Activated T-helper 1 cell treated with Interleukin-2 at 50 U/mL for 16 hours (primary cell): ENCODE measurements around the gene ZNF365.
"Not testable (repeated sequence)": the region's sequence is repeated elsewhere in the genome, so short reads cannot be mapped to it uniquely, and the experiment has no call there.

Experiments used
- DNase-seq: peaks from one replicate; pipeline ENCODE4 v3.0.0-alpha.2; 2020; ENCODE audit warnings: low read depth

The ZNF365 gene

GRCh38 chr10:62377966-62378365 is 3.8 kb downstream of the ZNF365 start:
- DNase-seq, result no peak

DNA sequence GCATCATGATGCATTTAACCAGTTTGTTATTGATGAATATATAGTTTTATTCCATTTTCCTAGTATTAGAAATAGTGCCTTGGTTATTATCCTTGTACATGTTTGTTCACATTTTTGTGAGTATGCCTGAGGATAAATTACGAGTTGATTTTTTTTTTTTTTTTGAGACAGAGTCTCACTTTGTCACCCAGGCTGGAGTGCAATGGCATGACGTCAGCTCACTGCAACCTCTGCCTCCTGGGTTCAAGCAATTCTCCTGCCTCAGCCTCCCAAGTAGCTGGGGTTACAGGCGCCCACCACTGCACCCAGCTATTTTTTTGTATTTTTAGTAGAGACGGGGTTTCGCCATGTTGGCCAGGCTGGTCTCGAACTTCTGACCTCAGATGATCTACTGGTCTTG is 4.7 kb downstream of the ZNF365 start:
- not testable (repeated sequence) for DNase-seq

DNA sequence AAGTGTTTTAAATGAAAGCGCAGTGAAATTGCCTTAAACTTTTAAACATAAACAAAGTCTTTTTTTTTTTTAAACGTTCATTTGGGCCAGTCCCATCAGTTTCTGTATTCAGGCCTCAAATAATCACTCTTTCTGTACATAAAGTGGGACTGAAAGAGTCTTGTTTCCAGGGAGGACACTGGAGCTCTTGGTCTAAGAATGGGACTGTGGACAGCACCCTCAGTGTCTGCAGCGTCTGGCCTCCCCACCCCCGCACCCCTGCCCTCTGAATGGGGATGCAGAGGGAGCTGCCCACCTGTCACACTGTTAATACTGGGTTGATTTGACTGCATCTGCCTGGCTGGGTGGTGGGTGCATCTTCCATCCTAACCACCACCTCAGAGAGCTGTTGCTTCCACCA is 5.2 kb downstream of the ZNF365 start:
- DNase-seq, result no peak

DNA sequence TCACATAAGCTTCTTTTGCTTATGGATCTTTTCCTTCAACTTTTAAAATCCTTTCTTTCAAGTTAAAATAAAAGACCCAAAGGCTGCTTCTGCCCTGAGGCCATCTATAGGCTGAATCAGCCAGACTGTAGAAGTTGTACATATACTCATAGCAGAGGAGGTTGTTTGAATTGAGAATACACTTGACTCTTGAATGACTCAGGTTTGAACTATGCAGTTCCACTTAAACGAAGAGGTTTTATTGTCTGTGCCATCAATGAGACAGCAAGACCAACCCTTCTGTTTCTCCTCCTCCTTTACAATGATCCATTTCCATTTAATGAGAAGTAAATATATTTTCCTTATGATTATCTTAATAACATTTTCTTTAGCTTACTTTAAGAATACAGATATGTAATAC is 5.8 kb downstream of the ZNF365 start:
- no peak for DNase-seq

DNA sequence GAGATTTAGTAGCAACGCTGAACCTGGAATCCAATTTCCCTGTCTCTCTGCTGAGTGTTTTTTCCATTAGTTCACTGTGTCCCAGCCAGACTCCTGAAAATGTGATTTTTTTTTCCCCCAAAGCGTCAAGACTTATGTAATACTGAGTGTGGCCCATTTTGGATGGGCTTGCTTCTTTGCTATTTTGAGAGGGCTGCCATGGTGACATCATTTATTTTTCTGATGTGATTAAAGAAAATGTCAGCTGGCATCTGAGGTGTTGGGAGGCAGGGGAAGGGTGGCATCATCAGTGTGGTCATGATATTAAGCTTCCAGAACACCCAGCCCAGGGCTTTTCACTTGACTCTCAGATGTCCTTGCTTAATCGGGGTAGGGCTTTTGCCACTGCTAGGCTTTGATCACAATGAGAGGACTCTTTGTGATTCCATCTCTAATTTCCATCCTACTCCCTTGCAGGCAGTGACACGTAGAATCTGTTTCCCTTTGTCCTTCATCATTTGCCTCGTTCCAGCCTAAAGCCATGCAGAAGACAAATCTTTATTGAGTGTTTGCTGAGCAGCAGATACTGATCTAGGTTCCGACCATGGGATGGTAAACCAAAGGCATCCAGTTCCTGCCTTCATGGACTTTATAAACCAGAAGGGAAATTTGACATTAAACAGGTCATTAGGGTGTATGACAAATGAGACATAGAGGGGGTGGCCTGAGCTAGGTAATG is 7.4 kb downstream of the ZNF365 start:
- no peak for DNase-seq

DNA sequence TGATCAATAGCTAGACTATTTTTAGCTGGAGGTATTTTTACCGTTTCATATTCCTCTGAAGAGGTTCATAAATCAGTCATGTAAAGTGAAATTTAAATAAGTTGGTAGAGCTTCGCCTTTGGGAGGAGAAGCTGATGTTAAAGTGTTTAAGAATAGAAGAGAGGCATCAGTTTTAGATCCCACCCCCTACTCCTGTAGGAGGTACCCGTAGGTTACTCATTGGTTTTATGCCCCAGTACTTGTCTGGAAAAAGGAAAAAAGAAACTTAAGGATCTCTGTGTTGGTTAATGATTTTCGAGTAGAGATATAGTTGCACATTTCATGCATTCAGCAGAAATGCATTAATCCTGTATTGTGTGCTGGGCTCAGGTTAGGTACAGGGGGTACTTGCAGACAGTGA is 8.7 kb downstream of the ZNF365 start:
- DNase-seq, result no peak

DNA sequence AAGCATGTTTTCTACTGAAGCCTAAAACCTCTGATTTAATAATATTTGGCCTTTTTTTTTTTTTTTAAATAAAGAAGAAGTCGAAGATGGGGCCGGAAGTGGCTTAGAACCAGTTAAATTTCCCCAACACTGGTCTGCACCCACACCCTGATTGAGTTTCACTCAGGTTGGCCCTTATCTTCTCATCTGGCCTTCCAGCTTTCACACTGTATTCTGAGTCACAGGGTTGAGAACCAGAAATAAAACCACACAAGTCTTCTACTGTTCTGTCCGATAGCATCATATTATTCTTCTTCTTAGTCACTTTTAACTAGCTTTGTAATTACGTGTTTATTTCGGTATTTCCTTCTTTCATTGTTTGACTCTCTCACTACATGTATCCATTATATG is 9.9 kb downstream of the ZNF365 start:
- peak; percentile 15 for DNase-seq

DNA sequence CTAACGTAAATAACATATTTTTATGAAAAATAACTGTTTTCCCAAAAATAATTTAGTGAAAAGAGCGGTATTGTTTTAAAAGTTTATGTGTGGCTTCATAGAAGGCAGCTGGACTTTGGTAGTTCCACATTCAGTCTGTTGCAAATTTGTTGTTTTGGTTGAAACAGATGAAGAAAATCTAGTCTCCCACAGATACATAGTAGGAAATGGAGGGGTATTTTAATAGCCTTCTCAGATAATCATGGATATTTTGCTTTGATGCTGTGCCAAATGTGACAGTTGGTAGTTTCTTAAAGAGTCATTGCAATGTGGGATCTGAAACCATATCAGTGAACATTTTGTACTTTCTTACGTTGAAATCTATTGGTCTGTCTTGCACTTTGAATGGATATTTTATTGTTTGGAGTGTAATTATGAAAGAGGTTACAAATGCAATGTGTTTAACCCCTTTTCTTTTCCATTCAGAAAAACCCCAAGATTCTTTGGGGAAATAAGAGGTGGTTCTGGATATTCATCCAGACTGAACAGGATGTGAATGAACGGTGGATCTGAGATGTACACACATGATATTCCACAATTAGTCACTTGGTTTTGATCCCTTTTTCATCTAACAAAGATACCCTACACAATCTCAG is 10.4 kb downstream of the ZNF365 start:
- no peak for DNase-seq

DNA sequence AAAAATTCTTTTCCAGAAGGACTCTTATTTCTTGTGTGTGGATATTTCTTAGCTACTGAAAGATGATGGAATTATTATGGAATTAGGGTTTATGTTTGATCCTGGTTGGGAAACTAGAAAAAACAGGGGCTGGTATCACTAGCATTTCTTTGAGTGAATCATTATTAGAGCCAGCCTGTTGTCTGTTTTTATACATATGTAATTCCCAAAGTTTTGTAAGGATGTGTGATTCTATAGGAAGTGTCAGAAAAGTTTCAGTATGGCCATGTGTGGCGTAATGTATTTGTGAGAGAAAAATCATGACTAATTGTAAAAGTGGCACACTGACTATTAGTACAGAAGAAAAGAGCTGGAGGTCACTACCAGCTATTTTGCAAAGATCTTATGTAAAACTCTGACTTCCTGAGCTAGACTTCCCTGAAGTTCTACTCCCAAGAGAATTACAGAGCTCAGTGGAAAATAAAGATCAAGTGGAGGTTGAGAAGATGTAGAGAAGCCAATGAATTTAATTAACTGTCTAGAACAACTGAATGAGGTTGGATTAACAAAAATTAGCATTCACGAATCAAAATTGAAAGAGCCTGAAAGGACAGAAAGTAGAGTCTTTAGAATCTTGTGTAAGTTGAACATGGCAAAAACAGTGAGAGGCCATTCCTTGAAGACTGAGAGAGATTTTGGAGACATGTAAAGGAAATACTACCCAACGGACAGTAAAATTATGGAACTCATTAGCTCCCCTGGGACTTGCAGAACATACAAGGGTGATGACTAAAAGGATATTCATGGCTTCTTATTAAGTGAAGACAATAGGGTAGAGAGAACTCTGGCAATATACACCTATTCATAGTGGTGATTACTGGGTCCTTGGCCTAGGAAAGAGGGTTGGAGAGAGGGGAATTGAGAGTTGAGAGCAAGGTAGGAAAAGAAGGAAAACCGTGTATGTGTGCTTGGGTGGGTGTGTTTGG is 12.5 kb downstream of the ZNF365 start:
- DNase-seq, result no peak

GRCh38 chr10:62388328-62388727 is 14.2 kb downstream of the ZNF365 start:
- no peak for DNase-seq

- no peak for DNase-seq
Measured at GRCh38 chr10:62390497-62391176, 16.5 kb downstream of the ZNF365 start.

DNA sequence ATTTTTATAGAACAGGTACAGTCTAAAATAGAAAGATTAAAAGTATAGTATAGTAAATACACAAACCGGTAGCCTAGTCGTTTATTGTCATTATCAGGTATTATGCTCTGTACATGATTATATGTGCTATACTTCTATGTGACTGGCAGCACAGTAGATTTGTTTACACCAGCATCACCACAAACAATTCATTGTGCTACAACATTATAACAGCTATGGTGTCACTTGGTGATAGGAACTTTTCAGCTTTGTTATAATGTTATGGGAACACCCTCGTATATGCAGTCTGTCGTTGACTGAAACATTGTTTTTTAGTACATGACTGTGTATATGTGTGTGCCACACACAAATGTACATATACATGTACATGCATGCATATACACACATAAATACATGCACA is 19.1 kb downstream of the ZNF365 start:
- no peak for DNase-seq

- DNase-seq, result no peak
Measured at GRCh38 chr10:62394556-62395018, 20.4 kb downstream of the ZNF365 start.

- no peak for DNase-seq
Measured at GRCh38 chr10:62395892-62396291, 21.7 kb downstream of the ZNF365 start.

GRCh38 chr10:62396864-62397263 is 22.7 kb downstream of the ZNF365 start:
- DNase-seq, result no peak

DNA sequence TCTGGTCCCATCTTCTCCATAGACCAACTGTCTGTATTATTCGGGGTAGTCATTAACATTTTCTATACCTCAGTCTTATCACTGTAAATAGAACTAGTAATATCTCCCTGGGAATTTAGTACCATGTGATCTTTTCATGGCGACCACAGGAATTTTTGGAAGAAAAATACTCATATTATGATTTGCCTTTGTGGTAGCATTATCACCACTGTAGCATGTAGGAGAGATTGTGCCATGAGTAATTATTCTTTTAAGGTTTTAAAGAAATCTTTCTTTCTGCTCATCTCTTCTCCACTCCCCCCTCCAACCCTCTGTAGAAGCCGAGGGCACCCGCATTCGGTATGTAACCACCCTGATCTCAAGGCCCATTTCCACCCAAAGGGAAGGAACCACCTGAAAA is 25.0 kb downstream of the ZNF365 start:
- no peak for DNase-seq

DNA sequence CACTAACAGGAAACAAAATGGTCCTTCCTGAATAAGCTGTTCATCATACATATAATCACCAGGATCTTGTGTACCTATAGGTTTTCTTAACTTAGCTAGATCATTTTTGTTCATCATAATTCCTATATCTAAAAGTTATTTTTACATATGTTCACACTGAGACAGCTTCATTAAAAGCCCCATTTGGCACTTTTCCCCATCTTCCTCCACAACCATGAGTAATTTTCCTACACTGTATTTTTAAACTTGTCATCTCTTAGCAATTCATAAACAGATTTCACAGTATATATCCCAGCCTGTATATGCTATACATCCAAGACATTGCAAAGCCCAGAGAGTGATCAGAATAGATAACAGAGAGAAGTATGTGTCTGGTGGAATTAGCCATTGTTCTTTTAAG is 28.3 kb downstream of the ZNF365 start:
- DNase-seq, result no peak

DNA sequence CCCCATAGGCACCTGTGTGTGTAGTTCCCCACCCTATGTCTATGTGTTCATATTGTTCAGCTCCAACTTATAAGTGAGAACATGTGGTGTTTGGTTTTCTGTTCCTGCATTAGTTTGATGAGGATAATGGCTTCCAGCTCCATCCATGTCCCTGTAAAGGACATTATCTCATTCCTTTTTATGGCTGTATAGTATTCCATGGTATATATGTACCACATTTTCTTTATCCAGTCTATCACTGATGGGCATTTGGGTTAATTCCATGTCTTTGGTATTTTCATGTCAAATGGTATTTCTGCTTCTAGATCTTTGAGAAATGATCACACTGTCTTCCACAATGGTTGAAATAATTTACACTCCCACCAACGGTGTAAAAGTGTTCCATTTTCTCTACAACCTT is 36.4 kb downstream of the ZNF365 start:
- DNase-seq, result not testable (repeated sequence)

GRCh38 chr10:62410934-62411333 is 36.8 kb downstream of the ZNF365 start:
- DNase-seq, result not testable (repeated sequence)

DNA sequence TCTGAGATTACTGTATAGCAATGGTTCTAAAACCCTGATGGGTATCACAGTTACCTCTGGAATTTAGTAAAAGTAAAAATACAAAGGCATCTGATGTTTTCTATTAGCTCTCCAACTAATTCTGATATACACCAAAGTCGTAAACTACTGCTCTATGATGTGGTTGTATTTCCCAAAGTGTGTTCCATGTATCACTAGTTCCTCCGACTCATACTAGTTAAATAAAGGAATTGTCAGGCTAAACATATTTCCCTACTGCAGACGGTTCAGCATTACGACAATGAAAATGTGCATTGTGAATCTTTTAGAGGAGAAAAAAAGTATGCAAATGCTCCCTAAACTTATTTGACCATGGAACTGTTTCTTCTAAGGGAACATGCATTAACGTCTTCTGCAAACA is 38.9 kb downstream of the ZNF365 start:
- no peak for DNase-seq

- no peak for DNase-seq
Measured at GRCh38 chr10:62413652-62414051, 39.5 kb downstream of the ZNF365 start.

DNA sequence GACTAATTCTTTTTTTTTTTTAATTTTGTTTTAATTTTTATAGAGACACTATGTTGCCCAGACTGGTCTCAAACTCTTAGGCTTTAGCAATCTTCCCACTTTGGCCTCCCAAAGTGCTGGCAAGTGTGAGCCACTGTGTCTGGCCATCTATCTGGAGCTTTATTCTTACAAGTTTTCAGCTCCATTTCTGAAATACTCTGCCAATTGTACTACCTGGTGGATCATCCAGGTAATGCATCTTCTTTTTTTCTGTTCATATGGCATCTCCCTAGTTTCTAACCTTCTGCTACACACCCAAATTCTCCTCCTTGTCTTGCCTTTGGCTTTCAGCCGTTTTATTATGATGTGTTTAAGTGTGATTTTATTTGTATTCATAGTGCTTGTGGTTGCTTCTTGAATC is 40.2 kb downstream of the ZNF365 start:
- no peak for DNase-seq
